ENCODE results near the gene DENND4A. TPM values are rescaled to one million over a fixed set of nuclear protein-coding genes. Genes with fewer than 3 reads are reported as not detected.

DENND4A gene
- total RNA-seq, 2 donors from 2014 or later, result 15.7 to 21.8 TPM

GRCh38 chr15:65766422-65767263, 25.4 kb downstream of the DENND4A start:
- Histone ChIP-seq H3K9ac (ENCODE audit: low read depth in 2 of 2, low read length in 2 of 2) (no peak overlapping the region), H3K27ac (no peak overlapping the region), H3K4me1 (peaks cover 5% of the 10 kb centered on the region), H3K27me3 (no peaks in the 10 kb centered on the region), H3K4me3 (no peak overlapping the region), H3K36me3 (no peaks in the 10 kb centered on the region), H3K9me3 (no peaks in the 10 kb centered on the region)
- intact Hi-C loops (cut with DNase I), result no loop called here
- DNase-seq, result no peak
- TF ChIP-seq, protein P1, sequence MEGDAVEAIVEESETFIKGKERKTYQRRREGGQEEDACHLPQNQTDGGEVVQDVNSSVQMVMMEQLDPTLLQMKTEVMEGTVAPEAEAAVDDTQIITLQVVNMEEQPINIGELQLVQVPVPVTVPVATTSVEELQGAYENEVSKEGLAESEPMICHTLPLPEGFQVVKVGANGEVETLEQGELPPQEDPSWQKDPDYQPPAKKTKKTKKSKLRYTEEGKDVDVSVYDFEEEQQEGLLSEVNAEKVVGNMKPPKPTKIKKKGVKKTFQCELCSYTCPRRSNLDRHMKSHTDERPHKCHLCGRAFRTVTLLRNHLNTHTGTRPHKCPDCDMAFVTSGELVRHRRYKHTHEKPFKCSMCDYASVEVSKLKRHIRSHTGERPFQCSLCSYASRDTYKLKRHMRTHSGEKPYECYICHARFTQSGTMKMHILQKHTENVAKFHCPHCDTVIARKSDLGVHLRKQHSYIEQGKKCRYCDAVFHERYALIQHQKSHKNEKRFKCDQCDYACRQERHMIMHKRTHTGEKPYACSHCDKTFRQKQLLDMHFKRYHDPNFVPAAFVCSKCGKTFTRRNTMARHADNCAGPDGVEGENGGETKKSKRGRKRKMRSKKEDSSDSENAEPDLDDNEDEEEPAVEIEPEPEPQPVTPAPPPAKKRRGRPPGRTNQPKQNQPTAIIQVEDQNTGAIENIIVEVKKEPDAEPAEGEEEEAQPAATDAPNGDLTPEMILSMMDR (IDR thresholded peaks at IDR 0.05), result no peak

DNA sequence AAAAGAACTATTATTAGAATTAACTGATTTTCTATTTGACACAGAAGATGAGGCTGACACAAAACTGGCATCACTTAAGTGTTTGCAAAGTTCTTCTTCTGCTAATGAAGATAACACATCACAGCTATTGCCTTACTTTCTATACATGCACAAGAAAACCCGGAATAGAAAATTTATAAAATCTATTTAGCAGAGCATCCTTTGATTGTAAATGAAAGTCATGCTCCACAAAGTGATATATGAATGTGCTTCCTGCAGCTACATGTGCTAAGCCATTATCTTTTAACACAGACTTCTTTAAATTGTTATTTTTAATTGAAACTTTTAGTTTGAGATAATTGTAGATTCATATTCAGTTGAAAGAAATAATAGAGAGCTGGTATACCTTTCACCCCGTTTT, 27.0 kb downstream of the DENND4A start:
- intact Hi-C loops (cut with DNase I), result no loop called here
- Histone ChIP-seq H3K27ac (no peak overlapping the region), H3K27me3 (no peaks in the 10 kb centered on the region), H3K36me3 (no peaks in the 10 kb centered on the region), H3K9ac (ENCODE audit: low read depth in 2 of 2, low read length in 2 of 2) (no peak overlapping the region), H3K9me3 (no peaks in the 10 kb centered on the region), H3K4me3 (no peak overlapping the region), H3K4me1 (peaks cover 5% of the 10 kb centered on the region)
- TF ChIP-seq, protein P1 (IDR thresholded peaks at IDR 0.05), result no peak
- DNase-seq, result no peak

GRCh38 chr15:65762914-65763787, 28.9 kb downstream of the DENND4A start:
- no peaks in the 10 kb centered on the region for H3K27me3 ChIP-seq
- no peak for DNase-seq
- H3K4me3 ChIP-seq, result no peak overlapping the region
- intact Hi-C loops (cut with DNase I), result no loop called here
- H3K9ac ChIP-seq (ENCODE audit: low read depth in 2 of 2, low read length in 2 of 2), result no peak overlapping the region
- TF ChIP-seq, protein P1 (IDR thresholded peaks at IDR 0.05), result no peak
- H3K4me1 ChIP-seq, result peaks cover 5% of the 10 kb centered on the region
- H3K27ac ChIP-seq, result no peak overlapping the region
- no peaks in the 10 kb centered on the region for H3K36me3 ChIP-seq
- H3K9me3 ChIP-seq, result no peaks in the 10 kb centered on the region

DNA sequence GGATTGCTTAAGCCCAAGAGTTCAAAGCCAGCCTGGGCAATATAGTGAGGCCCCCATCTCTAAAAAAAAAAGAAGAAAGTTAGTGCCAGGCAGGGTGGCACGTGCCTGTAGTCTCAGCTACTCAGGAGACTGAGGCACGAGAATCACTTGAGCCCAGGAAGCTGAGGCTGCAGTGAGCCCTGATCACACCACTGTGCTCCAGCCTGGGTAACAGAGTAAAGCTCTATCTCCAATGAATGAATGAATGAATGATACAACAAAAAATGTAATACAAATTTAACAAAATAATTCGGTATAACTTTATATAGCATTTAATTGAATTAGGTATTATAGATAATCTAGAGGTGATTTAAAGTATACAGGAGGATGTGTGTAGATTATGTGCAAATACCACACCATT, 29.7 kb downstream of the DENND4A start:
- intact Hi-C loops (cut with DNase I), result no loop called here

More for the DNA sequence above, 29.7 kb downstream of the DENND4A start:
- Histone ChIP-seq H3K4me3 (no peak overlapping the region), H3K36me3 (no peaks in the 10 kb centered on the region), H3K9me3 (no peaks in the 10 kb centered on the region), H3K4me1 (peaks cover 5% of the 10 kb centered on the region), H3K9ac (ENCODE audit: low read depth in 2 of 2, low read length in 2 of 2) (no peak overlapping the region), H3K27ac (no peak overlapping the region), H3K27me3 (no peaks in the 10 kb centered on the region)
- TF ChIP-seq, protein P1 (IDR thresholded peaks at IDR 0.05), result no peak
- no peak for DNase-seq
